ENCODE results near the gene USP13. TPM values are rescaled to one million over a fixed set of nuclear protein-coding genes. Genes with fewer than 3 reads are reported as not detected.

The USP13 gene
- total and polyA plus RNA-seq, 2 of the 4 experiments (the other 2 are of a cell fraction): 9.2 to 18.1 TPM

- in situ Hi-C loops (cut with MboI; ENCODE audit: low sequenced_read_pairs) (no loop called here), dilution Hi-C loops (cut with HindIII; ENCODE audit: low sequenced_read_pairs, unreplicated experiment) (no loop called here)
- TF ChIP-seq MXI1 (IDR thresholded peaks at IDR 0.05; ENCODE audit: borderline replicate concordance, low read depth, low read length): no peak
- no peak for TF ChIP-seq RAD21 (IDR thresholded peaks at IDR 0.05; ENCODE audit: low read length)
- no peak for TF ChIP-seq BHLHE40 (IDR thresholded peaks at IDR 0.05; ENCODE audit: low read depth, low read length)
- no peak for TF ChIP-seq CTCF (conservative IDR thresholded peaks at IDR 0.05; ENCODE audit: low read depth, low read length)
- TF ChIP-seq CEBPB (IDR thresholded peaks at IDR 0.05; ENCODE audit: low read depth, low read length): no peak
- no peak for TF ChIP-seq NFE2L2 (IDR thresholded peaks at IDR 0.05; ENCODE audit: low read depth, low read length)
- TF ChIP-seq POLR2A (IDR thresholded peaks at IDR 0.05; ENCODE audit: low read depth, low read length): no peak
- TF ChIP-seq USF2 (IDR thresholded peaks at IDR 0.05; ENCODE audit: low read depth, low read length): no peak
- TF ChIP-seq RFX5 (IDR thresholded peaks at IDR 0.05; ENCODE audit: low read depth, low read length): no peak
- no peak for TF ChIP-seq FOS (IDR thresholded peaks at IDR 0.05; ENCODE audit: low read depth, low read length)
- no peak for TF ChIP-seq SMC3 (IDR thresholded peaks at IDR 0.05; ENCODE audit: low read depth, low read length)
- no peak for TF ChIP-seq RCOR1 (IDR thresholded peaks at IDR 0.05; ENCODE audit: insufficient replicate concordance, low read length)
- no peak for TF ChIP-seq ELK1 (IDR thresholded peaks at IDR 0.05; ENCODE audit: borderline replicate concordance, low read depth, low read length)
- no peak for TF ChIP-seq CHD1 (IDR thresholded peaks at IDR 0.05; ENCODE audit: low read depth, low read length)
These were observed 28.4 kb upstream of the USP13 start for GRCh38 chr3:179624451-179624850.

More at GRCh38 chr3:179624451-179624850, 28.4 kb upstream of the USP13 start:
- WGBS, 2 experiments (ENCODE audit: extremely low coverage in 2 of 2, insufficient read length in 1 of 2): no CpG with 5 or more reads among the region's 3 CpGs
- Histone ChIP-seq H3K14ac (replicated peaks; ENCODE audit: low read depth, low read length) (no peak overlapping the region), H3K56ac (ENCODE audit: extremely low read depth, insufficient read depth, low read length) (no peak overlapping the region), H2AK5ac (ENCODE audit: low read depth, low read length) (no peak overlapping the region), H3K18ac (ENCODE audit: low read depth, low read length) (no peak overlapping the region), H4K8ac (ENCODE audit: low read depth in 2 of 2, low read length in 2 of 2) (no peak overlapping the region), H2AK9ac (replicated peaks; ENCODE audit: low read depth, low read length, poor library complexity) (no peak overlapping the region), H4K5ac (ENCODE audit: low read depth, low read length) (no peak overlapping the region), H3K9me1 (ENCODE audit: insufficient read depth, low read length) (no peaks in the 10 kb centered on the region), H3K36me3 (ENCODE audit: control insufficient read depth, insufficient read depth, low read length) (peaks cover 11% of the 10 kb centered on the region), H3K4me3 (ENCODE audit: insufficient read depth, low read depth, low read length) (no peak overlapping the region), H2BK120ac (ENCODE audit: low read depth, low read length) (no peak overlapping the region), H3K4me2 (ENCODE audit: low read depth, low read length) (no peak overlapping the region), H4K20me1 (ENCODE audit: insufficient read depth, low read length) (no peaks in the 10 kb centered on the region), H2BK5ac (ENCODE audit: low read depth, low read length, poor library complexity, severe bottlenecking) (no peak overlapping the region), H2AFZ (replicated peaks; ENCODE audit: low read length, poor library complexity) (no peak overlapping the region), H3K27ac (ENCODE audit: insufficient read depth, low read length) (no peak overlapping the region), H4K91ac (ENCODE audit: insufficient read depth, low read depth, low read length) (no peak overlapping the region), H2BK20ac (ENCODE audit: low read depth, low read length) (no peak overlapping the region), H3K79me1 (ENCODE audit: low read depth in 1 of 2, low read length in 2 of 2) (peaks cover 0 to 6% of the 10 kb centered on the region in 2 experiments; a peak in 1 of 4 replicates), H3K9ac (ENCODE audit: low read depth, low read length) (no peak overlapping the region), H3K23ac (ENCODE audit: low read depth, low read length) (no peak overlapping the region), H3K4ac (ENCODE audit: low read depth, low read length) (no peak overlapping the region), H2BK15ac (ENCODE audit: low read depth, low read length) (no peak overlapping the region), H3K27me3 (ENCODE audit: control insufficient read depth, insufficient read depth, low read length) (no peaks in the 10 kb centered on the region), H3K4me1 (ENCODE audit: control insufficient read depth, insufficient read depth, low read length) (no peaks in the 10 kb centered on the region), H3K9me3 (ENCODE audit: control insufficient read depth, insufficient read depth, low read length) (no peaks in the 10 kb centered on the region)
- BruUV-seq (replicated peaks): no TSS peak
- POLR2A ChIA-PET (ENCODE audit: unreplicated experiment): no interaction called here
- peak; percentile 43 for DNase-seq
- CTCF ChIA-PET: interaction anchor here (0.6 kb wide), 1 partner anchor 9 kb away, joined by 3 read pairs; no protein-coding TSS in a partner anchor
- intact Hi-C loops (cut with micrococcal nuclease): no loop called here
- peak; percentile 61 for ATAC-seq (ENCODE audit: low read depth)
